HG02610 (cell line): ENCODE results near the gene EHMT1.

ENCODE experiments used
- ATAC-seq: cut with Tn5 transposase; IDR thresholded peaks from one replicate; pipeline ENCODE4 v1.9.1; 2021; ENCODE audit warnings: mild to moderate bottlenecking, moderate library complexity; ENCODE audit not compliant: unreplicated experiment

Gene EHMT1

DNA sequence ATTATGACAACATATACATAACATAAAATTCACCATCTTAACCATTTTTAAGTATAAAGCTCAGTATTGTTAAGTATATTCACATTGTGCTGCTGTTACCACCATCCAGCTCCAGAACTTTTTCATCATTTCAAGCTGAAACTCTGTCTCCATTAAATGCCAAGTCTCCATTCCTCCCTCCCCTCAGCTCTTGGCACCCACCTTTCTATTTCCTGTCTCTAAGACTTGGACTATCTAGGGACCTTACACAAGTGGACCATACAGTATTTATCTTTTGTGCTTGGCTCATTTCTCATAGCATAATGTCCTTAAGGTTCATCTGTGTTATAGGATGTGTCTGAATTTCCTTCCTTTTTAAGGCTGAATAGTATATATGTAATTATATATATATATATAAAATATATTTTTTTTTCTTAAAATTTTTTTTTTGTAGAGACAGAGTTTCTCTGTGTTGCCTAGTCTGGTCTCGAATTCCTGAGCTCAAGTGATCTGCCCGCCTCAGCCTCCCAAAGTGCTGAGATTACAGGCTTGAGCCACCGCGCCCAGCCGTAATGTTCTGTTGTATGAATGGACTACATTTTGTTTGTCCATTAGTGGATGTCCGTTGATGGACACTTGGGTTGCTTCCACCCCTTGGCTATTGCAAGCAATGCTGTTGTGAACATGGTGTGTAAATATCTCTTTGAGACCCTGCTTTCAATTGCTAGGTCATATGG lies 72.3 kb downstream of the EHMT1 start:
- no peak for ATAC-seq

DNA sequence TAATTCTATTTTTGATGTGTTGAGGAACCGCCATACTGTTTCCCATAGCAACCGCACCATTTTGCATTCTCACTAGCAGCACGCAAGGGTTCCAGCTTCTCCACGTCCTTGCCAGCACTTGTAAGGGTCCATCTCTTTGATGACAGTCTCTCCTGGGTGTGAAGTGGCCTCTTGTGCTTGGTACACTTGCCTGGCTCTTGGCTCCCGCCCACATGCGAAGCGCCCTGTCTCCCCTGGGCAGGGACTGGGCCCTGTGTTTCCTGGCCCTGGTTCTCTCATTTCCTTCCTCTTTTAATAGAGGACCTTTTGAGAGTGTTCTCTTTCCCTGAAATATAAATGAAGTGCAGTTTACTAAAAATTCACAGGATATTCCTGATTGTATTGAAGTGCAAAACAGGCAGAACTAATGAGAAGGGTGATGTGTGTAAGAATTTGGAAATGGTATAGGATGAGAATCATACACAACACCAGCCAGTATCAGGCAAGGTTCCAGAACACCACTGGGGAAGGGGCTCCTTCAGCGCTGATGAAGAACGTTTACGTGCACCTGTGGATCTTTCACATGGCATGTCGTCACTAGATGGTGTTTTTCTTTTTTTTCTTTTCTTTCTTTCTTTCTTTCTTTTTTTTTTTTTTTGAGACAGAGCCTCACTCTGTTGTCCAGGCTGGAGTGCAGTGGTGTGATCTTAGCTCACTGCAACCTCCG lies 73.0 kb downstream of the EHMT1 start:
- ATAC-seq = no peak

DNA sequence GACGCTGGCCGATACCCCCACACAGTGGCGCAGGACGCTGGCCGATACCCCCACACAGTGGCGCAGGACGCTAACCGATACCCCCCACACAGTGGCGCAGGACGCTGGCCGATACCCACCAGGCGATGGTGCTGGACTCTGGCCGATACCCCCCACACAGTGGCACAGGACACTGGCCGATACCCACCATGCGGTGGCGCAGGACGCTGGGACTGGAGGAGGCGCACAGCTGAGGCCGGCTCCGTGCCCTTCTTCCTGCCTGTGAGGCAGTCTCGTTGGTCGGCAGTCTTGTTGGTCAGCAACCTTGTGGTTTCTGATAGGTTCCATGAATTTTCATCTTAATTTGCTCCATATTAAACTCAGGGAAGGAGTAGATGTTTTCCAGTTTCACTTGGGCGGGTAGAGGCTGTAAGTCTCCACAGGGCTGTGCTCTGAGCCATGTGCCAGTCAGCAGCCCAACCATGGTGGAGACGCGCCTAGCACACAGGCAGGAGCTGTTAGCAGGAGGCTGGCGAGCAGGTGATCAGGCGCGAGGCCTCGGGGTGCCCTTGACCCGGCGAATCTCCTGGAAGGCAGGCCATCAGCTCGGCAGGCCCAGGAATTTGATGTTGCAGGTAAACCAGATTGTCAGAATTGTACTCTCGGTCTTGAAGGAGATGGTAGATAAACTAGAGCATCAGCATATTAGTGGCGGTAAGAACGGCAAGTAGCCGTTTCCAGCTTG lies 75.6 kb downstream of the EHMT1 start:
- no peak for ATAC-seq

DNA sequence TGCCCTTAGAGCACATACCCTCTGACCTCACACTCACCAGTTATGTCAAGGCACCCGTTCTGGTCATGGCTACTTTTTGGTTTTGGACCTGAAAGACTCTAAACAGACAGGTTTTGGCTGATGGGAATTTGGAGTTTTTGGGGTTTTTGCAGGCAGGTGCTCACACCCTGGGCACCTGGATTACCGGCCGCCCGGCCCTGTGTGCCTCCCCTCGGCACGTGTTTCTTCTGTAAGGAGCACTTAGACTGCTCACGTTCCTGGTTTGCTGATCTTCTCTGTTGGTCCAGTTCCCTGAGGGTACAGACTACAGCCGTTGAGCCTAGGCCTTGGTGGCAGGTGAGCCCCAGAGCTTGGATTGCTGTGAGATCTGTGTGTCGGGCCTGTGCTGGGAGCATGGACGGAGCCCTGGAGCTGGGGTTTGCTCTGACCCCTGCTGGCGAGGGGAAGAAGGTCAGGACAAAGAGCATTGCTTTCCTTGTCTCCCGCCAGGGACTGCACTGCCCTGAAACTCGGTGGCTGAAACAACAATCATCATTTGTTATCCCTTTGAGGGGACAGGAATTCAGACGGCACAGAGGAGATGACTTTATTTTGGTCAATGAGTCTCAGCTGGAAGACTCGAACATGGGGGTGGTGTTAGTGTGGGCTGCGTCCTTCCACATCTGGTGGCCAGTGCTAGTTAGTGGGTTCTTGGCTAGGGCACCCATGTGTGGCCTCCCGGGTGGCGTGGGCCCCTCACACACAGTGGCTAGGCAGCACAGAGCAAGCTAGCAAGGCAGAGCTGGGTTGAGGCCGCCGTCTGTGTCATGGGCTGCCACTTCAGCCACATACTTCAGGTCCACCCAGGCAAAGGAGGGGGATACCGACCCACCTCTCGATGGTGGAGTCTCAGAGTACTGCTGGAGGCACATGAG lies 76.4 kb downstream of the EHMT1 start:
- ATAC-seq = no peak

DNA sequence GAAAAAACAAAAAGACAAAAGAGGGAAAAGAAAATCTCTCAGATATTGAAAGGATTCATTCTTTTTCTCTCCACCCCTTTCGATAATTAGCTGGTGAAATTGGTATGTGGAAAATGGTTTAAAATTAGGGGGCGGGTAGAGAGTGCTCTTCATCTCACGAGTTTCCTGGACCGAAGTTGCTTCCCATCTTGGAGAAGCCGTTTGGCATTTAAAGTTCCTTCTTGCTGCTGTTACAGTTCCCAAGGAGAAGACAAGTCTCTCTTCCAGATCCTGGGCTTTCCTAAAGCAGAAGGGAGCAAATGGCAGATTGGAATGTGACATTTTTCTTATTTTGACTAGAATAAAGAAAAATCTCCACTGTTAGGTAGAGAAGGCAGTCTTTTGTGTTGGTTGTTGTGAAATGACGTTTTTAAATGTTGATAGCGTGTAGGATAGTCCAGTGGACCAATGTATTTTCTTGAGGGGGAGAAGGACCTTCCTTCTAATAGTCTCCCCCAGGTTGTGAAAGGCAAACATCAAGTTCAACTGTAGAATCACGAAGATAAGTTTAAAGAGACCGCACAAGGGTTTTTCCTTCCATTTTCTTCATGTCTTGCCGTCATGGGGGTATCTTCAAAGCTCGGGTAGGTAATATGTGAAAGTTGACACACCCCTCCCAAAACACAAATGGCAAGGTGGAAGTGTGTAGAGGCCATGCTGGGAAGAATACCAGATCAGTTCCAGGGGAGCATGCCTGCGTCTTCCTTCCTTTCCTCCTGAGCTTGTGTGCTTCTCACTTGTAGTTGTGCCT lies 77.5 kb downstream of the EHMT1 start:
- no peak for ATAC-seq

DNA sequence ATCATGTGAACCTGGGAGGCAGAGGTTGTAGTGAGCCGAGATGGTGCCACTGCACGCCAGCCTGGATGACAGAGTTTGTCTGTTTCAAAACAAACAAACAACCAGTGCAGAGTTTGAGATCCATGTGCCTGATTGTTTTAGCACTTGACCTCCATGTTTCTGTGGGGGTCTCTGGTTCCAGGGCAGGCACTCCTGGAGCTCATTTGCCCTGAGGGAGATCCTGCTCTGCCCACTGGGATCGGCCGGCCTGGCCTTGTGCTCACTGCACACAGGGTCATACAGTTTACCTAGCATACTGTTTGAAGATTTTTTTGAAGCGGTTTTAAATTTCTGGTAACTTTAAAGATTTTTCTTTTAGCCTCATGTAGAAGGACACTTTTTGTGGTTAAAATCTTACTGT lies 78.4 kb downstream of the EHMT1 start:
- ATAC-seq = no peak

DNA sequence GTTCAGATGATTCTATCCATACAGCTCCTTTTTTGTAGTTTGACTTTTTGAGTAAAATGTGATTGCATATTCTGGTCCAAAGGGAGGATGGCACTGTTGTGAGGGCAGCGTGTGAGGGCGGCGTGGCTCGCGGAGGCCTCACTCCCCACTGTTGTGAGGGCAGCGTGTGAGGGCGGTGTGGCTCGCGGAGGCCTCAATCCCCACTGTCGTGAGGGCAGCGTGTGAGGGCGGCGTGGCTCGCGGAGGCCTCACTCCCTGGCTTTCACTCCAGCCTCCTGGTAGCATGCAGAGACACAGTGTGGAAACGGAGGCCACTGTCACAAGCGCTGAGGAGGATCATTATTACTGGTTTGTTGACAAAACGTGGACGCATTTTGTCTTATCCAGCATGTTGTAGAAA lies 79.0 kb downstream of the EHMT1 start:
- no peak for ATAC-seq

DNA sequence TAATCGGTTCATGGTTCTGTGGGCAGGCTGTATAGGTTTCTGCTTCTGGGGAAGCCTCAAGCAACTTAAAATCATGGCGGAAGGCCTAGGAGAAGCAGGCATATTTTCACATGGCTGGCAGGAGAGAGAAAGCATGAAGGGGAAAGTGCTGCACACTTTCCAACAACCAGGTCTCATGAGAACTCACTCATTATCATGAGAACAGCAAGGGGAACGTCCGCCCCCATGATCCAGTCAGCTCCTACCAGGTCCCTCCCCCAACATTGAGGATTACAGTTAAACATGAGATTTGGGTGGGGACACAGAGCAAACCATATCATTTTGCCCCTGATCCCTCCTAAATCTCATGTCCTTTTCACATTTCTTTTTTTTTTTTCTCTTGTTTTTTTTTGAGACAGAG lies 82.1 kb downstream of the EHMT1 start:
- no peak for ATAC-seq

DNA sequence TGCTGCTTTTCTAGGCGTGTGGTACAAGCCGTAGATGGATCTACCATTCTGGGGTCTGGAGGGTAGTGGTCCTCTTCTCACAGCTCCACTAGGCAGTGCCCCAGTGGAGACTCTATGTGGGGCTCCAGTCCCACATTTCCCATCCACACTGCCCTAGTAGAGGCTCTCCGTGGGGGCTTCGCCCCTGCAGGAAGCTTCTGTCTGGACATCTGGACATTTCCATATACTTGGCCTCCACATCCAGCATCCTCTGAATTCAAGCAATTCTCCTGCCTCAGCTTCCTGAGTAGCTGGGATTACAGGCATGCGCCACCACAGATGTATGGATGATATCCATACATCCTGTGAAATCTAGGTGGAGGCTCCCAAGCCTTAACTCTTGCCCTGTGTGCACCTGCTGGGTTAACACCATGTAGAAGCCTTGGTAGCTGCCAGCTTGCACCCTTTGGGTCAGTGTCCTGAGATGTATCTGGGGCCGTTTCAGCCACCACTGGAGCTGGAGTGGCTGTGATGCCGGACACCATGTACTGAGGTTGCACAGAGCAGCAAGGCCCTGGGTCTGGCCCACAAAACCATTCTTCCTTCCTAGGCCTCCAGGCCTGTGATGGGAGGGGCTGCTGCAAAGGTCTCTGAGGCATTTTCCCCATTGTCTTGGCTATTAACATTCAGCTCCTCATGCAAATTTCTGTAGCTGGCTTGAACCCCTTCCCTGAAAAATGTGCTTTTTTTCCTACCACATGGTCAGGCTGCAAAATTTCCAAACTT lies 84.0 kb downstream of the EHMT1 start:
- no peak for ATAC-seq

DNA sequence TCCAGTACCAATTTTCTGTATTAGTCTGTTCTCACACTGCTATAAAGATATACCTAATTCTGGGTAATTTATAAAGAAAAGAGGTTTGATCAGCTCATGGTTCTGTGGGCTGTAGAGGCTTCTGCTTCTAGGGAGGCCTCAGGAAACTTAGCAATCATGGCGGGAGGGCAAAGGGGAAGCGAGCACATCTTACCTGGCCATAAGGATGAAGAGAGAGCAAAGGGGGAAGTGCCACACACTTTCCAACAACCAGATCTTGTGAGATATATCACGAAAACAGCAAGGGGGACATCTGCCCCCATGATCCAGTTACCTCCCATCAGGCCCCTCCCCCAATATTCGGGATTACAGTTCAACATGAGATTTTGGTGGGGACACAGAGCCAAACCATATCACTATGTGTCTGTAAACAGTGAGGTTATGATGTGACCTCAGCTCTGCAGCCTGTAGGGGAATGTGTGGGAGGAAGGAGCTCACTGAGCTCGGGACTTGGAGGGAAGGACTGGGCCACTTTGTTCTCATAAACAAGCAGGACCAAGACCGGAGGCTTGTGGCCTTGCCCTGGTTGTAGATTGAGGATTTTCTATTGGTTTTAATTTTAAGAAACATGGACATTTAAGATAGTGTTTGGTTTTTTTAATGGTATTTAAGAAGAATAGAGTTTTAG lies 85.2 kb downstream of the EHMT1 start:
- no peak for ATAC-seq

DNA sequence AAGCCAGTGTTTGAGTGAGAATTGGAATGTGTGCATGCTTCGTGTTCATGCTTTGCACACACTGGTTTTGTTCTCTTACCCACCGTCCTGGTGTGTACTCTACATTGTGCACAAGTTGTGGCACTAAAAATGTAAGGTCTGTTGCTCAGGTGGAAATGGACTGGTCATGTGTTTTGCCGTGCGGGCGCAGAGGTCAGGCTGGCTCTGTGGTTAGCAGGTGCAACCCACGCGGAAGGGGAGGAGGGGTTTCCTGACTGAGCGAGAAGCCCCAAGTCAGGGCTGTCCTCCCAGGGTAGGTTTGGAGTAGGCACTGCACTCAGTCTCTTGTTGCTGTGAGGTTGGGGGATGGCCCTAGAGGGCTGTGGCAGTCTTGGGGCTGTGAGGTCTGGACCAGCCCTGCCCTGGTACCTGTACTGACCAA lies 86.6 kb downstream of the EHMT1 start:
- ATAC-seq = peak; percentile 65

DNA sequence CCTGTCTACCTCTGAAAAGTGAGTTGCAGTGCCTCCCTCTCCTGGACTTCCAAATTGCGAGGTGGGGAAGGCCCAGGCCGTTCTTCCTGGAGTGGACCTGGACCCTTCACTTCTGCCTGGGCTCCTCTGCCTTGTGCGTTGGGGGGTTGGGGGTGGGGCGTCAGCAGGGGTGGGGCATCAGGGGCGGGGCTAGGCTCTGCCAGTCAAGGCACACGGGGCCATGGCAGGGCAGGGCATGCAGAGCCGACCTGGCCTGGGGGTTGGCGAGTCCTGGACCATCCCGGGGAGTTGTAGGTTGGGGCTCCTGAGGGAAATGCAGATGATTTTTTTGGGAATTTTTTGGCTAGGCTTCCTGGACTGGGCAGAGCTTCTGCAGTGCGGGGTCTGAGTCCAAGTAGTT lies 87.1 kb downstream of the EHMT1 start:
- ATAC-seq = no peak

DNA sequence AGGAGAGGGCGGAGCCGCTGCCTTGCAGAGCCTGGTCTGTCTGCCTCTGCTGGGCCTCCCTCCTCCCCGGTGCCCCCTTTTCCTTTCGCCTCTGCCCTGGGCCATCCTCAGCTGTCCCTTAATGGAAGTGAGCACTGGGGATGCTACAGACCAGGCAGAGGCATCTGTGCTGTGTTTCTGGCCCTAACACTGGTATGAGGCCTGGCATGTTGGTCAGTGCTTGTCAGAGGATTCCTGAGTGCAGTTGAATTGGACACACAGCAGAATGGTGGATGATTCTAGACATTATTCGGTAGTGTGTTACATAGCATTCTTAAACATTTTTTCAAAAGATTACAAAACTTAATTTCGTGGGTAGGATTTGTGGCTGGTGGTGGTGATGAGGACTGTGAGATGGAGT lies 88.6 kb downstream of the EHMT1 start:
- no peak for ATAC-seq

DNA sequence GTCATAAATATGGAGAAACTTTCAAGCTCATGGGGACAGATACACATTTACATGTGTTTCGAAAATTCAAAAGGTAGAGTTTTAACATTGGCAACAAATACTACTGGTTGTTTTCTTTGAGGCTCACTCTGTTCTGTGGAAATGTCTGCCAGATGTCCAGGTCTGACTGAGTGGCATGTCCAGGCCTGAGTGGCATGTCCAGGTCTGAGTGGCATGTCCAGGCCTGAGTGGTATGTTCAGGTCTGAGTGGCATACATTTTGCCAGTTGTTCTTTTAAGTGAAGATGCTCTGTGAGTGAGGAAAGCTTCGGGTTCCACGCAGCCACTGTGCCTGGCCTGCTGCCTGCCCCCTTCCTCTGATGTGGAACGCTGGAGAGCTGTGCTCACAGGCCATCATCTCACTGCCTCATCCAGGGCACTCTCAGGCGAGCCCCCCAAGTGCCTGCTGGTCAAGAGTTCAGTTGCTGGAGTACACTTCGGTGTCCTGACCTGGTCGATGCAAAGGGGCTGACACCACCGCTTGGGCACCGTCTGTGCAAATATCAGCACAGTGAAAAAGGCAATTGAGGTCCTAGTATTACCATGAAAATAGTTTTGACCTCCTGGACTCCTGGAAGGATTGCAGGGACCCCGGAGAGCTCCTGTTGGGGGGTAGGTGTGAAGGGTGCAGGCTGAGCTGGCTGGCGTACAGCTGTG lies 89.9 kb downstream of the EHMT1 start:
- ATAC-seq = no peak

DNA sequence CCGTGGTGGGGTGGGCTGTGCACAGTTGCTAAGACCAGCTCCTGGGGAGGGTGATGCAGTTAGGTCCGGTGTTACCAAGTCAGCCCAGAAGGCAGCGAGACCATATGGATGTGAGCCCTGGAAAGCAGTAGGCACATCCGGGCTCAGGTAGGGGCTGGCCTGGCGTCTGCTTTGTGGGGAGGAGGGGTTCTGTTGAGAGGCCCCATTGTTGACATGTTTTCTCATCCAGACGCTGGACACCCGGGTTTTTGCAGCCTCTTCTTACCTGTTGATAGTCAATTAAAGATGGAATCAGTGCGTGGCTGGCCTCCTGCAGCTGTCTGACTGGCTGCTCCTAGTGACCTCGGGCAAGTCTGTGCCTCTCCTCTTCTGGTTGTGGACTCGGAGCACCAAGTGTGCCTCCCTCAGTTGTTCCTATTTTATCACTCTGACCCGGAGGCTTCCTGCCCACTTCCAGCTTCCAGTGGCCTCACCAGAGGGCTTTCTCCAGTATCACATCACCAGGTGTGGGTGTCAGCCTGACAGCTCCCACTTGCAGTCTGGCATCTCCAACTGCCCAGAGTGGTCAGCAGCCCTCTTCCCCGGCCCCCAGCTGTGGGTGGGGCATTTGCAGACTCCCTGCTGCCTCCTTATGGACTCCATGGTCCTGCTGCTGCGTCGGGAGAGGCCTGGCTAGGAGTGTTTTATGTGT lies 90.8 kb downstream of the EHMT1 start:
- no peak for ATAC-seq

DNA sequence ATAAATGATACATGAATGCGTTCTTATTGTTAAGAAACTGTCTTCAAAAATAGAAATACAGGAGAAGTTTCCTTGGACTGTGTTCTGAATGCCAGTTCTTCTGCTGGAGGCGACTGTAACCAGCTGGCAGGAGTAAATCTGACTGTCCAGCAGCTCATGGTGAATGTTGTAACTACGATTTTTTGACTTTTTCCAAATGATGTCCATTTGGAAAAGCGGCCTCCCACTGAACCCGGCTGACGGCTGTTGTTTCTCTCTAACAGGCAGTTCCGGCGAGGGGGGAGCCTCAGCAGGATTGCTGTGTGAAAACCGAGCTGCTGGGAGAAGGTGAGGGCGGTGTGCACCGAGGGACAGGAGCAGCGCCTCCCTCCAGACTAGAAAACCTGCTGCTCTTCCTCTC lies 91.9 kb downstream of the EHMT1 start:
- ATAC-seq = no peak

DNA sequence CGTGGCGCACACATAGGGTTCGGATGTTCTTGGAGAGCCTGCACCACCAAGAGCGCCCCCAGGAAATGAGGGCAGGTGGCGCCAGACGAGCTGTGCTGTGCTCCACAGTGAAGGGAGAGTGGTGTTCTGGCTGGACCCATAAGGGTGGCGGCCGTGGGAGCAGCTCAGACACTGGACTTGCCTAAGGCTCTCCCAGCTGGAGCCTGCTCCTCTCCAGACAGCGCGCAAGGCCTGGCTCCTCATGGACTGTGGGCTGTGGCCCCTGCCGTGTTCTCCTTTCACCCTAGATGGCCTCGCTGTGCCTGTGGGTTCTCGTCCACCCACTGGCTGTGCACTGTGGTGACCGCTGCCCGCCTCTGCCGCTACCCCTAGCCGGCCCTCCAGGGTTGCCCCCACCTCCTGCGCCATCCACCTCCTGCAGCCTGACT lies 92.9 kb downstream of the EHMT1 start:
- ATAC-seq = no peak

DNA sequence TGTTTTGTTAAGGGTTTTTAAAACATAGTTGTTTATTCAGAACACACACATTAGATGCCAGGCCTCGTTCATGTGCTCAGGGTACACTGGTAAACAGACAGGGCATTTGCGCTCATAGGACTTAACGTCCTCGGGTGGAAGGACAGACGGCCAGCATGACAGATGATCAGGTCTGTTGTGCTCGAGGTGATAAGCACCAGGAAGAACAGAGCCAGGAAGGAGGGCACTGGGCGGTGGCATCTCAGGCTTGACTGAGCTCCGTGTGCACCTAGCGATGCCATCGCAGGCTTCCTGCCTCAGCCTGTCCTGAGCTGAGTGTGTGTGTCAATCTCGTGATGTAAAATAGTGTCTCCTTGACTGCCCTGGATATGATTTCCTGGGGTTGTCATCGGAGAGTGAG lies 96.5 kb downstream of the EHMT1 start:
- no peak for ATAC-seq
